Measurements from ENCODE around the gene CHD1. TPM values are rescaled to one million over a fixed set of nuclear protein-coding genes. Genes with fewer than 3 reads are reported as not detected.
A peak's percentile ranks its signal among the peaks of the same experiment; 100 is the strongest.

The CHD1 gene
- total RNA-seq, 1 donor from 2014 or later, result 21.7 TPM

DNA sequence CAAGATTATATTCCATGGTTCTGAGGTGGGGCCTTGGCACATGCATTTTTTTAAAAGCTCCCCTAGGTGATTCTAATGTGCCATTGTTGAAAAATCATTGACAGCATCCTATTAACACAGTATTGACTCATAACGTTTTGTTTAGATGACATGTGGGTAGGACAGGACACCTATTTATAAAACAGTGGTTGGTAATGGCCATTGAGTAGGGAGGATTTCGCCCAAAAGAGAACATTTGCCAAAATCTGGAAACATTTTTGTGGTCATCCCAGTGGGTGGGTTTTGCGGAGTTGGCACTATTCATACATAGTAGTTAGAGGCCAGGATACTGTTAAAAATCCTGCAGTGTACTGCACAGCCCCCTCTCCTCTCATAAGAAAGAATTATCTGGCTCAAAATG, 6.4 kb upstream of the CHD1 start:
- ATAC-seq, result no peak

DNA sequence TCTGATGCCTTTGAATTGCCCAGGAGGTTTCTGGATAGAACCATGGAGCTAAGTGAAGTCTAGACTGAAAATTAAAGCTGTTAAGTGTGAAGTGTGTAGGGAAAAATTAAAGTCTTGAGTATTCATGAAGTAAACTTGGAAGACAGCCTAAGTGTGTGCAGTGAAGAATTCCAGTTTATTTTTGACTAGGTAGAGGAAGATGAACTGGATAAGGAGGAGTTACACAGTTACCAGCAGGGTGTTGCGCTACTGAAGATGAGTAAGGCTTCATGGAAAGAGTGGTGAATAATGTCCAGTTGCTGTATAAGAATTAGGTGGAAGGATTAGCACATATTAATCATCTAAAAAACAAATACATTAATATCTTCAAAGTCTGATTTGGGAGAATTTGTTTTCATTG, 5.7 kb upstream of the CHD1 start:
- ATAC-seq, result peak; percentile 68

DNA sequence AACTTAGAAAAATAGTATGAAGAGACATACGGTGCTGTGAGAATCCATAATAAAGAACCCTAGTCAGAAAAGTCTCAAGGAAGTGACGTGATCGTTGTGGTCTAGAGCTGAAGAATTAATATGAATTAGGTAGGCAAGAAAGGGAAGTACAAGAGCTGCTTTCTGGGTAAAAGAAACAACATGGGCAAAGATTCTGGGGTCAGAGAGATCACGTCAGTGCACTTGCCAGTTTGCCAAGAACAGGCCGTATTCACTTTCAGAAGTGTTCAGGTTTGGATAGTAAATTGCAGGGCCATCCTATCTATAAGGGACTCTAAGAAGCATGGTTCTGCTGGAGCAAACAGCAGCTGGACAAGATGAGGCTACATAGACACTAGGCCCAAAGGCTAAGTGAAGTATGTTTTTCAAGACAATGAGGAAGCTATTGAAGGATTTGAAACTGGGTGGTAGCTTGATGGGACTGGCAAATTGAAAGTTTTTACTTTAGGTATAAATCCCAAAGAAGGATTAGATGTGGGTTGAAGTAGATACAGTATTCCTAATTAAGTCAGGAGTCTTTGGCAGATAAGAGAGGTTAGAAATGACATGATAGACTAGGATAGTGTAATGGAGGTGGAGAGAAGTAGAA, 4.8 kb upstream of the CHD1 start:
- no peak for ATAC-seq

DNA sequence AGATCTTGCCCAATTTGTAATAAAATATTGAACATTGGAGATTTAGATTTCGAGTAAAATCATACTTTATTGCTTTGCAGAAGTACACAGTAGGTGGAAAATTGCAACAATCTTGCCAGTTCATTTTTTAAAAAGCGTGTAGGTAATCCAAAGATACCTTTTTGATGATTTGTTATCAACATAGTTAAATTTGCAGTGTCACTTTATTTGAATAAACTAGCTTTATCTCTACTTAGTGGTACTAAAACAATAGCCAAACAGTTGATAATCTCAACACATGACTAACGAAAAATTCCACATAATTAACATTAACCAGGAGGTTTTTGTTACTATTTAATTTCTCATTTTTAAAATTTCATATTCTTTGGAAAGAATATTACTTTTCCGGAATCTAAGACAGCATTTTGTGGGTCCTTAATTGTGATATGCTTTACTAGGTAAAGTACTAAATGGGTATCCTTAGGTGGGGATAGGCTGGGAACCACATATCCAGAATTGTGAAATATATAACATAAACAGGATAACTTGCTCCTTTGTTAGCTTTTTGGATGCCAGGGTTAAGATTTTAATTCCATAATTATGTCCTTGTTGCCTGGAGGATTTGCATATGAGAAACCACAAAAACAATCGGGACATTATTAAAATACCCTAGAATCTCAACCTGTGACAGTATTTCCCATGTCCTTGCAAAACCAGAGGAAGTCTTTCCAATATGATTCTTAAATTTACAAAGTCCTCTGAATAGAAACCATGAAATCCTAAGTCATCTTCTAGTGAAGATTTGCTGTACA, 2.4 kb upstream of the CHD1 start:
- ATAC-seq, result no peak

DNA sequence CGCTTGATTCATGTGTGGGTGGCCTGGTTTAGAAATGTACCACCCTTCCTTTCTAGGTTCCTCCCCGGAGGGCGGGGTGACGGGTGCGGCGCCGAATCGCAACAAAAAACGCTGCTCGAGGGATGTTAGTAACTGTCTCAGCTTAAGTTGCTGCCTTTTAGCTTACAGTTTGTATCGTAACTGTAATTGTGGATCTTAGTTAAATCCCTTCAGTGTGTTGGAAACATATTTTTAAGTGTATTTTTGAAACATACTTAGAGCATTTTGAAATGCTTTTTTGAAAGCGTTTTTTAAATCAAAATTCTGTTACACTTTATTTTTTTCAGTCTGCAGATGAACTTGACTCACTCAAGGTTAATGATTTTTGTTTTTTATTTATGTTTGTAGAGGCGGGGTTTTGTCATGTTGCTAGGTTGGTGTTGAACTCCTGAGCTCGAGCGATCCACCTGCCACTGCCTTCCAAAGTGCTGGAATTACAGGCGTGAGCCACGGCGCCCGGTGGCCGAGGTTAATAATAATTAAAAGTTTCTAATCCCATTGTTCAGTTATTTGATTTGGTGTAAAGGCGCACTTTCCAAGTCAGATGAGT, 997 bp upstream of the CHD1 start:
- ATAC-seq, result no peak

DNA sequence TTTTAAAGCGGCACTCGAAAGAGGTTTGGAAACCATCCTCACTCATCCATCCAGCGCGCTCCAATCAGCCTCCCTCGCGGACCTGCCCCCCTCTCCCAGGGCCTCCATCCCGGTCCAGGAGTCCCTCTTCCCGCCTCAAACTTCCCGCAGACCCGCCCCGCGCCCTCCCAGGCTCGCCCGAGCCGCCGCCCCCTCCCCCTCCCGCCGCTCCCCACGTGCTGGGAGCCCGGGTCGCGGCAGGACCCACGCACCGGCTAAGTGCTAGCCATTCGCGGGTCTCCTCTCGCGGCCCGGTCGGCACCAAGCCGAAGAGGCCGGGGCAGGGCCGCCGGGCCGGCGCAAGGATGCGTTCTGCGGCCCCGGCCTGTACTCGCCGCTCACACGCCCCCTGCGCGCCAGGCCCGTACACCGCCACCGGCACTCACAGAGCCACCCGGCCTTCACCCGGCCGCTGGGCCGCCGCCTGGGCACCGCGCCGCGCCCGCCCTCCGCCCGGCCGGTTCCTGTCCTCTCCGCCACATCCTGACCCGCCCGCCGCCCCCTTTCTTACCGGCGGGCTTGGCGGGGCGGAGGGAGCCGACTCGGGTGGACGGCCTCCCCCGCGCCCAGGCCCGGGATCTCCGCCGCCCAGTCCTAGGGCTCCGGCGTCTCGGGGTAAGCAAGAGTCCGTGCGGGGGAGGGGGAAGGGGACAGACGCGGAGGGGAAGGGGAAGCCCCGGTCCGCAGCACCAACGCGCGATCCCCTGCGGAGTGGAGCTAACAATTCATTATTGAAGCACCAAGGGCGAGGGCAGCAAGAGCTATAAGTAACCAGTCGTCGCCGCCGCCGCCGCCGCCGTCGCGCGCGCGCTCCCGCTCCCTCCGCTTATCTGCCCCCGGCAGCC, 576 bp downstream of the CHD1 start:
- ATAC-seq, result peak; percentile 44

DNA sequence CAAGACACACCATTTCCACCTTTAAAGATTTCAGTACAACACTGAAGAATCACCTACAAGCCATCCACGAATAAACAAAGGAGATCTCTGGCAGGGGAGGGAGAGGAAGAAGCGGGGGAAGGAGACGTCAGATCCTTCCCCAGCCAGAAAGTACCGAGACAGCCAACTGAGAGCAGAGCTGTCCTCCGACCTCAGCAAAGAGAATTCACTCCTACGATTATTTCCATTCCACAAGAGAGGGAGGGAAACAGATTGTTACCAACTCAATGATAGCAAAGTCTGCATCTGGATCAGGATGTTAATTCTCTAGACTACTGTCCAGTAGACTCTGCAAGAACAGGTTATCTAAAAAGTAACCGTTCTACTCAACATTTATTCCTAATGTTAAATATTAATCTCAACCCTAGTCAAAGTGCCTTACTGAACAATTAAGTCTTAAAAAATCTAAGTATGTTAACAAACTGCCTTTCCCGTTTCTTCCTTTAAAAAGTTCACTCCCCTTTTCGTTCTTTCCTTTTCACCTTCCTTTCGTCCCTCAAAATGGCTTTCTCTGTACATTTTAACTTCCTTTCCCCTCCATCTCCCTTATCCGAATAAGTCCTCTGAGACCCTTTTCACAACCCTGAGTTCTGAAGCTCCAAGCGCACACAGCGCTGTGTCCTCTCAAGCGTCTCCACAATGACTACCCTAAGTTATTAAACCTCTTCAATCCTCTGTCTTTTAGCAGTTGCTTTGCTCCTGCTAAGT, 1.4 kb downstream of the CHD1 start:
- ATAC-seq, result no peak

DNA sequence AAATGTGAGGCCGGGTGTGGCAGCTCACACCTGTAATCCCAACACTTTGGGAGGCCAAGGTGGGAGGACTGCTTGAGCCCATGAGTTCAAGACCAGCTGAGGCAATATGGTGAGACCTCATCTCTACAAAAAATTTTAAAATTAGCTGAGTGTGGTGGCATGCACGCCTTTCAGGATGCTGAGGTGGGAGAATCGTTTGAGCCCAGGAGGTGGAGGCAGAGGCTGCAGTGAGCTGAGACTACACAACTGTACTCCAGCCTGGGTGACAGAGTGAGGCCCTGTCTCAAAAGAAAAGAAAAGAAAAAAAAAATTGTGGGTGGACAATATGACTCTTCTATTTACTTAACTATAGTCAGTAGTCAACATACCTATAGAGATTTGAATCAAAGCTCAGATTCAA, 4.8 kb downstream of the CHD1 start:
- ATAC-seq, result no peak

DNA sequence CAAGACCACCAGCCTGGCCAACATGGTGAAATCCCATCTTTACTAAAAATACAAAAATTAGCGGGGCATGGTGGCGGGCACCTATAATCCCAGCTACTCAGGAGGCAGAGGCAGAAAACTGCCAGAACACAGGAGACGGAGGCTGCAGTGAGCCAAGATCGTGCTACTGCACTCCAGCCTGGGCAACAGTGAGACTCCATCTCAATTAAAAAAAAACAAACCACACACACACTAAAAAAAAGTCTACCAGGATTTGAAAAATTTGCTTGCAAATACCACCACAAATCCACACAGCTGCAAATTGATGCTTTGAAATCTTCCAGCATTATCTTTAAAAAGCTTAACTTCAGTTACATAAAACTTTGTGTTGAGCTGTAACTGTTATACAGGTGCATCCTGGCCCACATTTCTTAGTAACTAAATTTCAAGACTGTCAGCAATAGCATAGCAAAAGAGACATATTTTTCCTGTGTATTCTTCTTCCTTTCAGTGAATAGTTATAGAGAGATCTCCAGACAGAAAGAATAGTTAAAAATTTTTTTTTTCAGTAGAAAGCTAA, 6.8 kb downstream of the CHD1 start:
- ATAC-seq, result no peak

DNA sequence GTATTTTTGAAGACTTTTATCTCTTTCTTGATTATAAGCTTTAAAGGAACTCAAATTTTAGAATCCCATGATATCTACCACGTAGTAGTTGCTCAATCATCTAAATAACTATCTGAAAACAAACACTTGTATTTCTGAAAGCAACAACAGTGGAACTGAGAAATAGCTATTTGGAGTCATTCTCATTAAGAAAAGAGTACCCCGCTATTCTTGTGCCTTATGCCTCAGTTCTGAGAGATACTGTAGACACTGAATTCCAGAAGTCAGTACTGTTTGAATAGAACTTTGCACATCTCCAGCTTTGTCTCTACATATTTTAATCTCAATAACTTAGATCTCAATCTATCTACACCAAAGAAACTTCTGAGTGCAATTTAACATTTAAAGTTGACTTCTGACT, 11.4 kb downstream of the CHD1 start:
- no peak for ATAC-seq

DNA sequence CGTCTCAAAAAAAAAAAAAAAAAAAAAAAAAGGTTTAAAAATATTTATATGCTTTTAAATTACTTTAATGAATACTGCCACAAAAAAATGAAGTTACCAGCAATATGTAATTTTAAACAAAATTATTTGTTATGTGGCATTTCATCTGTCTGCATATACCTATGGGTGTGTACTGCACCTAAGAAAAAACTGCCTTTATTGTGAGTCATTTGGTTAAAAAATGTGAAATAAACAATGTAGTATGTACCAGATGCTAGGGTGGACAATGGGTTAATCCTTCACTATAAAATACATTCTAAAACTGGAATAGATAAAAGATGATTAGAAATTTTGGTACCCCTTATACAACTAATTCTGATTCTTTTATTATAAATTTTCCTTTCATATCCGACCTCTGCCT, 12.3 kb downstream of the CHD1 start:
- no peak for ATAC-seq

DNA sequence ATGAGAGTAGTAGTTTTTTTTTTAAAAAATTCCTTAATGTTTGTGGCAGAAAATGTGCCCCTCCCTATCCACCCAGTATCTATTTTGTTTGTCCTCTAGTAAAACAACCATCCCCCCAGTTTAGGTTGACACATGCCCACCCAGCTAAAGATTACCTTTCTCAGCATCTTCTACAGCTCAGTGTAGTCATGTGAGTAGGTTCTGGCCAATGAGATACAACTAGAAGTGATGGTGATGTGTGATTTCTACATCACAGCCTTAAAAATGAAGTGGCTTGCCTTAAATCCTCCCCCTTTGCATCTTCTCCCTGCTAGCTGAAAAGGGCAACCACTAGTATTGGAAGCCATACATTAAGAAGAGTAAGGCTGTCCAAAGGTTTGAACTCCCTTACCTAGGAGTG, 14.9 kb downstream of the CHD1 start:
- no peak for ATAC-seq

DNA sequence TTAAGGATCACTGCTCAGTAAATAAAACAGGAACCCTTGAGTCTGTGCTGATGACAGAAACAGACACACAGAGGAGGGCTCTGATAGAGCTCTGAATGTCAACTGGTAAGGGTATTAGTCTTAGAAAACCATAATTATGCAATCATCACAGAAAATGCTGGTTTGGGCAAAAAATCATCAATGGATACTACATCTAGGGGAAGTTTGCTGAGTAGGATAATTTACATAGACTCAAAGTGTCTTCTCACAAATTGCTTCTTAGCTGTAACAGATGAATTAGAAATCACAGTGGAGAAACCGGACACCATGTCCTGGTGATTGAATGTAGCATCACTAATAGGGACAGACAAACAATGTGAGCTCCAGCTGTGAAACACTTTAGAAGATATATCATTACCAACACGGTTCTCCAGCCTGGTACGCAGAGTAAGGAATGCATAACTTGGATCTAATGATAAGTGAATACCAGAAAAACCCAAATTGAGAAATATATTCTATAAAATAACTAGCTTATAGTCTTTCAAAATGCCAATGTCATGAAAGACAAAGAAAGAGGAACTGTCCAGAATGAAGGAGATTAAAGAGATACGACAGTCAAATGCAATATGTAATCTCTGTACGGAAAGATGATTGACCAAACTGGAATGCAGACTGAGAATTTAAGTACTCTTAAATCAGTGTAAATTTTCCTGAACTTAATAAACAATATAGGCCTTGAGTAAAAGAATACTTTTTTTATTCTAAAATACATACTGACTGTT, 17.3 kb downstream of the CHD1 start:
- no peak for ATAC-seq

DNA sequence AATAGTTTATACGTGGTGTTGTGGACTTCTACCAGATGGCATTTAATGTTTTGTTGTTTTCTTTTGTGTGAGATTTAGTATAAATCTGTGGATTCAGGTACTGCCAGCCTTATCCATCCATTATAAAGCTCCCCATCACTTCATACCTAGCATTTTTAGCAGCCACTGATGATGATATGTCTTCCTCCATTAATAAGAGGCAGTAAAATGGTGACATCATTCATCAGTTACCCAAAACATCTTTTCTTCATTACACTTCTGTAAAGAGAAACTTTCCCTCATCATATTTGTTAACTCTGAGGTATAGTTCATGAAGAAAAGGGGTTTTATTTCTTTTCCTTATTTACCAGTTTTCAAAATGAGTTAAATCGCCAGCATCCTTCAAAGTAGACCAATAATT, 19.4 kb downstream of the CHD1 start:
- no peak for ATAC-seq

DNA sequence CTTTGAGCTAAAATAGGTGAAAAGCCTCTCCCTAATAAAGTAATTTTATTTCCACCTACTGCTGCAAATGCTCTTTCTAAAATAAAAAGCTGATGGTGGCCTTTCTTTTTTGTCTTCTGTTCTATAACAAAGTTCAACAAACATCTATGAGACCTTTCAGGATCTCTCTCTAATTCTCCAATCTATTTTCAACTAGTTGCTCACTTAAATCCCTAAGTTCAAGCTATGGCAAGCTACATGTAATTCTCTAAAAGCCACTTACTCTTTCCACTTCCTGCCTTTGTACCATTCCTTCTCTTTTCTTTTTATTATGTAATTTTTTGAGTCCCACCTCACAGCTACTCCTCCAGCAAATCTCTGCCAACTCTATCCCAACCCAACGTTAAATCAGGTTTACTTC, 20.9 kb downstream of the CHD1 start:
- ATAC-seq, result no peak

DNA sequence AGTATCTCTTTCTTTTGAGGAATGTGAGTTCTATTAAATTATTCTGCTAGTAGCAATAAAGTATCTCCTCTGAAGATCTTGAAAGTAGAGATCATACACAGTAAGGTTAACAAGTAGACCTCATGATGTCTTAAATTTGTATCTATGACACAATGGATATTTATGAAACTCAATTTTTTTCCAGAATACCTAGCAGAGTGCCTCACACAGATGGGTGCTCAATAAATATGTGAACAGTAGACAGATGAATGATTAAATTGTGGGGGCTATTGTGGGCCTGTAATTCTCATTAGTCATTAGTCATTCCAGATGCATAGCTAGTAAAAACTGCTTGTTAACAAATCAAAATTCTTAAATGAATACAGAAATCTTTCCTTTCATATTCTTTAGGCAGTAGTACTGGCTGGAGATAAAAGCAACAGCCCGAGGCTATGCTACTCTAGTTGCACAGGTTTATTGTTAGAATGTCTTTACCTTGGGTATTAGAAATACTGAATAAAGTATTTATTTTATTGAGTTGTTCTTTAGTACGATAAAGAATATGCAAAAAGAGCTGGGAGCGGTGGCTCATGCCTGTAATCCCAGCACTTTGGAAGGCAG, 22.0 kb downstream of the CHD1 start:
- no peak for ATAC-seq

DNA sequence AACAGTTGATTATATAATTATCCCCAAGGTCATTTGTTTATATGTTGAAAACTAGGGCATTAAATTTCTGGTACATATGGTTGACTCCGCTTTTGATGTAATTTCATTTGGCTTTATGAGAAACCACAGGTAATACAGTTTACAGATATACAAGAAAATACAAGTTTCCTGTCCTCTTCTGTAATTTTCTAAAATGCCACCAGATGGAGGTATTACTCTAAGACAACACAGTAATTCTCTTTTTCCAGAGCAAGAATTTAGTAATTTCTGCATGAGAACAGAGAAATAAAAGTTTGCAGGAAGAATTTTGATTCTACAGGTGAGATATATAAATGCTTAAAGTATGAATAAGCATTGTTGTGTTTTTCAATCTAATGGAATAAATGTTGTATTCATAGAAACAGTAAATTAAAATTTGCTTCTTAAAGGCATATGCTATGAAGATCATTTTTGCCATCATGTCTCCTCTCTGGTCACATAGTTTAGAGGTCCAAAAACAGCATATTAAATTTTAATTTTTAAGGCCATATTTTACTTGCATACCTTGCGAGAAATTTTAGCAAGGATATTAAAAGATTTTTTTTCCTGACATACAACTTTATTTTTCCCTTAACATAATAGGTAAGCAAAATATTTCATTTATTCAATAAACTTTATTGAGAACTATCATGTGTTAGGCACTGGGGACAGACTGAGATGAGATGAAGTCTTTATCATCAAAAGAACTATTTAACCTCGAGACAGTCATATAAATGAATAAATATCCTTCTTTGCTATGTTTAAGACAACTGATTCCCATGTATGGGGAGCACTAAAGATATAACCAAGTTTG, 22.7 kb downstream of the CHD1 start:
- peak; percentile 58 for ATAC-seq

DNA sequence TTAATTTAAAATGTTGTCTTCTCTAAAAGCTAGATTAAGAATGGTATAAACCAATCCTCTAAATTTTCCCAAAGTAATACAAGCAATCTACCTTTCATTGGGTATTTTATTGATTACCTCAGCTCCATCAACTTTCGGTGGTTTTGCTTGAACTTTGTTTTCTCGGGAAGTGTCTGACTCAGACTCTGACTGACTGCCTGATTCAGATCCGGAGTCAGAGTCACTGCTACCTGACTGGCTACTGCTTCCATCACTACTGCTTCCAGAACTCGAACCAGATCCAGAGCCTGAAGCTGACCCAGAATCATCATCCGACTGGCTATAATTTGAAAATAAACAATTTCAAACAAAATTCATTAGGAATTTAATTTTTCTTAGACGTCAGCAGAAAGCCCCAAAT, 24.0 kb downstream of the CHD1 start:
- ATAC-seq, result peak; percentile 37

DNA sequence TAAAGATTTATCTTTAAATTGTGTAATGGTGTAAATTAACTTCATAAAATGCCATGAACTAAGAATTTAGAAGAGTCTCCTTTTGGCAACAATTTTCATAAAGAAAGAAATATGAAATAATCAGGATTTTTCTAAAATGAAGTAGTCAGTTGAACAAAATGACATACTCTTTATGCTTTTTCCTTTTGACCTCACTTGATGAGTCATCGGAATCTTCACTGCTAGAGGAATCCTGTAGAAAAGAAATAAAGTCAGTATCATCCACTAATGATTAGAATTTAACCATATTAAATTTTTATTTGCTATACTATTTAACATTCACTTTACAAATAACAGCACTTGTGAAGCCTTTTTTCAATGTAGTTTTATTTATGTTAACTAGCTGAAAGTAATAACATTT, 26.1 kb downstream of the CHD1 start:
- no peak for ATAC-seq

DNA sequence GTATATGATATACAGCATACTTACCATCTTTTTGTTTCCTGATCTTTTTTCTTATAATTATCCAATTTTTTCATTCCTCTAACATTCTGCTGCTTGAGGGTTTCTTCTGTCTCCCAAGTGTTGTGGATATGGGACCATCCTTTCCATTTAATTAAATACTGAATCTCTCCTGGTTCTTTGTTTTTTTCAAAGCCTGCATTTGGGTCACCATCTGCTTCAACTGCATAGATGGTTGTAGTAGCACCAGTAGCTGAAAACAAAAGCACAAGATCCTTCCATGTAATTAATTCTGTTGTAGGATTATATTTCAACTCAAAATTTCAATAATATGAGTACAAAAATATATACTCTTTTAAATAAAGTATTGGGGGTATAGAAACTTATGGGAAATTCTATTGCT, 29.4 kb downstream of the CHD1 start:
- no peak for ATAC-seq

Measured in esophagus mucosa (tissue), 1 donor.